CD4-positive, alpha-beta T cell treated with Interferon gamma for 1 hour (primary cell): ENCODE data around the gene GPR89A.
"Not testable (repeated sequence)": the region's sequence is repeated elsewhere in the genome, so short reads cannot be mapped to it uniquely, and the experiment has no call there.

ENCODE experiments used
- DNase-seq: peaks from one replicate; pipeline ENCODE4 v3.0.0-alpha.2; 2020

Gene GPR89A

DNA sequence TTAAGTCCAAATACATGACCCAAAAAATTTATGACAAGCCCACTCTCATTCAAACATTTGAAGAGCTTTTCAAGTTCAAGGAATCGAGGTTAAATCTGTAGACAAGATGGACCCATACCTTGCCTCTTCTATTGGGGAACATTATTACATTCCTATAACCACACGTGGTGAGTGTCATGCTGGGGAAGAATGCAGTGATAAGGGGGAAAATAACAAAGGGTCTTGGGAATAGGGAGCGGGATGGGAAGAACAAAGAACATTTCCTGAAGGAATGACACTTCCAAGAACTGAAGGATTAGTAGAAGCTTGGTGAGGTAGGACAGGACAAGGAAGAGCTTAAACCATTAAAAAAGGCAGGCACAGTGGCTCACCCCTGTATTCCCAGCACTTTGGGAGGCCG, 80.5 kb downstream of the GPR89A start:
- no peak for DNase-seq

DNA sequence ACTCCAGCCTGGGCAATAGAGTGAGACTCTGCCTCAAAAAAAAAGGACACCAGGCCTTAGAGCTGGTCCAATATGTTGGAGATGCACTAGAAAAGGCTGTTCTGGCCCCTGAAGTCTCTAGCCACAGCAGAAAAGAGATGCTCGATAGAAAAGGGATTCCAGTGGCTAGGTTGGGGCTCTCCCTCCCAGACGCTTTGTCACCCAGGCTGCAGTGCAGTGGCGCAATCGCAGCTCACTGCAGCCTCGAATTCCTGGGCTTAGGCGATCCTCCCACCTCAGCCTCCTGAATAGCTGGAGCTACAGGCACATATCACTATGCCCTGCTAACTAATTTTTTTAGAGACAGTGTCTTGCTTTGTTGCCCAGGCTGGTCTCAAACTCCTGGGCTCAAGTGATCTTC, 81.1 kb downstream of the GPR89A start:
- DNase-seq, result no peak

DNA sequence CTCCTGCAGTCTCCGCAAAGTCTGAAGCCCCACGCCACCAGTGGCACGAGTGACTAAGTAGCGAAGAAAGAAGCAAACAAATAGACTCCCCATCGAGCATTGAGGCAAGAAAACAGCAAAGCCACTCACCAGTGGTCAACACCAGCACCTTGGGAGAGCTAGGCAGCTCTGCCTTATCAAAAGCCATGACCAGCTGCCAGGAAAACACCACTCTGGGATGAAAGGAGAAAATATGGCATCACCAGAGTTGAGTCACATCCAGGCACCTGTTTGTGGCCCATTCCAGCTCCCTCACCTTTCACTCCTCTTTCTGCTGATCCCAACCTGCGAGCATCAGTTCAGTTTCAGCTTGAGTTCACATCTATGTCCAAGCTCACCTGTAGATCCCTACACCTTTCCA, 82.1 kb downstream of the GPR89A start:
- DNase-seq, result no peak

DNA sequence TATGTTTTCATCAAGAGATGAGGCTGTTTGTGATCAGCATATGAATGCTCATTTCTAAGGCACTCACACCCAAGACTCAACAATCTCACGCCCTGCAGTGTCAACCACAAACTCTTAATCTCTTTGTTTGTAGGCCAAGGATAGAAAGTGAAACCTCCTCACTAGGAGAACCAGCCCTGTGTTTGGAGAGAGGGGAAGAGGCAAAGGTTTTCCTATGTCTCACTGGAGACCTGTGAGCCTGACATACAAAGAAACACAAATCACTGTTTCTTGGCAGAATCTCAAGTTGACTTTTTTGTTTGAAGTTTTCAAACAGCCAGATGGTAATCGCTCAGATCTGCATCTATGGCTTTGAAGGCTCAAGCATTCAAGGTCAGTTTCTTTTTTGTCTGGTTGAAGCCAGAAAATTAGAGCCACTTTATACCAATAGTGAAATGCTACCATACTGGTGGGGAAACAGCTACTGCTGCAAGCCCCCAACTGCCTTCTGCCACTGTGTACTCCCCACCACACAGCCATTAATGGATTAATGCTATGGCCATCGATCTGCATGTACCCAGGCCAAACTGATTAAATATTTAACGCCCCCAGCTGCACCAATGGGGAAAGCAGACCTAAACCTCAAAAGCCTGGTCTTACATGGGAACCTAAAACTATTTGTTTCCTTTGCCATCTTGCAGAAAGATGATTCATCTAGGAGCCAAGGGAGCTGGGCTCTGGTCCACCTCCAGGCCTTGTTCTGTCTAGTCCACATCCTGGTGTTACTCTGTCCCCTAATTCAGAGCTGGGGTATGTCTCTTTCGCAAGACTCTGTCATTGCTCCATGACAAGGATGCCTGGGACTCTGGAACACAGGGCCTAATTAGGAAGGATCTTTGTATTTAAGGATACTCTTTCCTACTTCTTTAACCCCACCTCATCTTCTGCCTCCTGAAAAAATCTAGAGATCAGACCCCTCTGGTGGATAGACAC, 83.1 kb downstream of the GPR89A start:
- DNase-seq, result peak; percentile 6

DNA sequence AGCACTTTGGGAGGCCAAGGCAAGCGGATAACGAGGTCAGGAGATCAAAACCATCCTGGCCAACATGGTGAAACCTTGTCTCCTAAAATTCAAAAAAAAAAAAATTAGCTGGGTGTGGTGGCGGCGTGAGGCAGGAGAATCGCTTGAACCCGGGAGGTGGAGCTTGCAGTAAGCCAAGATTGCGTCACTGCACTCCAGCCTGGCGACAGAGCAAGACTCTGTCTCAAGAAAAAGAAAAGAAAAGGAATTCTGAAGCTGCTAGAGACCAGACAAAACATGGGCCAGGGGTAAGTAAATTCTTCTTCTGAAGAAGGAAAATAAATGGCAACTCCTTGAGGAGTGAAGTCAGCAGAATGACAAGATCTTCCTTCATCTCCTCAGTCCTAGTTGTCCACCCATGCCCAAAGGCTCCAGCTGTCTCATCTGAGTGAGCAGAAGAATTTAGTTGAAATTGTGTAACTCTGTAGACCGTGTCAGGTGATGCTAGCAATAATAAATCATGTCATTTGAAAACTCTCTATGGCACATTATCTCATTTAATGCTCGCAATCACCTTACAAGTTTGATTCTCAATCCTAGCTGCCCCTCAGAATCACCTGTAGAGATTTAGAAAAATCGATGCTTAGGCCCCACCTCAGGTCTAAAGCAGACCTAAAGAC, 85.1 kb downstream of the GPR89A start:
- no peak for DNase-seq

DNA sequence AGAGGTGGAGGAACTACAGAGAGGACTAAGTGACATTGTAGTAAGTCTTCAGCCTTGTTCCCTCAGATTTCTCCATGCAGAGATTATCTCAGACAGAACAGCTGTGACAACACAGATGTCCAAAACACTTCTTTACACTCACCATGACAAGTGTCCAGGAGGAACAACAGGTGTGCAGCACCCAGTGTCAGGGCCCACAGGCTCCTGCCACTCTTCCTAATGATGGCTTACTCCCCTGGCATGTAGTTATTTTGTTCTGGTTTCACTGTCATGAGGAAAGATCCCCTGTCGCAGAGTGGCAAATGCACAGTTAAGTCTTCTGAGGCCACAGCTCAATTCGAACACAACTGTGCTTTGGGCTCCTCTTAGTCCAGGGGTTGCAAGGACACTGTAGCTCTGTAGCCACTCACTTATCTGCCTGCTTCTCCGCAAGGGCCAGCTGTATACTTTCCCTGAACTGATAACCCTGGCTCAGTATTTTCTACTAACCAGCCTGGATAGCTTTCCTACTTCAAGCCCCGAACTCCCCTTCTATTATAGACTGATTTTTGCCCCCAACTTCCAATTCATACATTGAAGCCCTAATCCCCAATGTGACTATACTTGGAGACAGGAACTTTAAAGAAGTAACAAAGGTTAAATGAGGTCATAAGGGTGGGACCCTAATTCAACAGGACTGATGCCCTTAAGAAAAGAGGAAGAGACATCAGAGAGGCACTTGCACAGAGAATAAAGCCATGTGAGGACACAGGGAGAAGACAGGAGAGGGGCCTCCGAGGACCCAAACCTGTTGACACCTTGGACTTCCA, 88.2 kb downstream of the GPR89A start:
- DNase-seq, result no peak

DNA sequence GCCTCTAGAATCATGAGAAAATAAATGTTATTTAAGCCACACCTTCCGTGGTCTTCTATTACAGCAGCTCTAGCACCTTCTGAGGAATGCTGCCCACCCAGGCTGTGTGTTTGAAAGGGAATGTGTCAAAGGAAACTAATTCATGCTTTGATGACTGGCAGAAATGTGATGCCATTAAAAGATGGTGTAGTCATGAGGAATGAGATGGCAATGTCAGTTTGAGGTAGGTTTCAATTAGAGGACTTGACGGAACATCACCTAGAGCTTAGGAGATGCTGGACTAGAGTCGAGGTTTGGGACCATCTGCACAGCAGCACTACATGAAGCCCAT, 88.8 kb downstream of the GPR89A start:
- no peak for DNase-seq

DNA sequence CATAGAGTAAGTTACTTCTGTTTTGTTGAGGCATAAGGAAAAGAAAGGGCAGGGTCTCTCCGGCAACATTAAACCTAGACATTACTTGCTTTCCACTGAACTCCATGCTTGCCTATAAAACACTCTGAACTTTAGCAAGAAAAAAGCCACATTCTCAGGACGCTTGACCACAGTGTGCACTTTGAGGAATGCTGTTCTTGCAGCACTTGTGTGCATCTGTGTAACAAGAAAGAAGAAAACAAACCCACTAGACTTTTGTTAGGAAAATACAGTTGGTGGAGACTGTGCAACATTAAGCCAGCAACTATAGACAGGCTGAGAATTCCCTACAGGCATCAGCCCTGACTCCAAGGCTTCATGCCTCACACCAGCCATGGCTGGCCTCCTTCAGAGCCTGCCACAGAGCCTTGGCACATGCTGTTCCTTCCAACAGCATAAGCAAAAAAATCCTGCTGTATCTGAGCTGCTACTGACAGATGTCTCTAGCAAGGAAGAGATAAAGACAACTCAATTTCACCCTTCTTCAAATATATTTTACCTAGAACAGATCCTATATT, 93.6 kb downstream of the GPR89A start:
- DNase-seq, result no peak

DNA sequence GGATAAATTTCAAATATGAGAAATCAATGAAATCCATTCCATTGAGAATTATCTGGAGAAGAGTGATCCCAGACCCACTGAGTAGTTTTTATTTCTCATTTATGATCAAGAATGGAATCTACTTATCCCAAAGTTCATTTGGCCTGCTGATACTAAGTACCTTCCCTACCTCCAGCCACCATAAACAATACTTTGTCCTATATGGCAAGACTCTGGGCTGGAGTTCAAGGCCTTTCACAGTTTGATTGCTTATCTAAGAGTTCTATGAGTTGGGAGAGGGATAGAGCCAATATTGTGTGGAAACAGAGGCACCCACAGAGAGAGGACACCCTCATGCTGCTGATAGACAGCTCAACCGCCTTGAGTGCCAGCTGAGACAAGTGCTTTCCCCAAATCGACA, 94.3 kb downstream of the GPR89A start:
- DNase-seq, result no peak

DNA sequence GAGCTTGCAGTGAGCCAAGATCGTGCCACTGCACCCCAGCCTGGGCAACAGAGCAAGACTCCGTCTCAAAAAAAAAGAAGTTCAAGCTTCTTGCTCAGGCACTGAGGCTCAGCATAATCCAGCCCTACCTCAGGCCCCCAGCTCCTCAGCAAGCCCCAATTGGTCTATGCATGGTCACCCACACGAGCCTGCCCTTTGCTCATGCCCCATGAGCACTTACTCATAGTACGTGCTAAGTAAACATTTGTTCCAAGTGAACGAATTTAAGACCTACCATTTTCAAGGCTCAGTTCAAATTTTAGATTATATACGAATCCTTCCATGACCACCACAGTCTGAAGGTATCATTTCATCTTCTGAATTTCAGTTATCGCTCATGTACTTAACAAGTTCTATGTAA, 95.0 kb downstream of the GPR89A start:
- DNase-seq, result no peak

DNA sequence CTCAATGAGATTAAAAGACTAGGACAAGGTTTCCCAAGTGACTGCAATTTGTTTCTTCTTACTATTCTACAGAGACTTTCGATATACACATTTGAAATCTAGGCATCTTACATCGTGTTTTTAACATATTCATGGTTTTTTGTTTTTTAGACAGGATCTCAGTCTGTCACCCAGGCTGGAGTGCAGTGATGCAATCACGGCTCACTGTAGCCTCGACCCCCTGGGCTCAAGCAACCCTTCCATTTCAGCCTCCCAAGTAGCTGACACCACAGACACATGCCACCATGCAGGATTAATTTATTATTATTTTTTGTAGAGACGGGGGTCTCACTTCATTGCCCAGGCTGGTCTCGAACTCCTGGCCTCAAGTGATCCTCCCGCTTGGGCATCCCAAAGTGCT, 97.8 kb downstream of the GPR89A start:
- no peak for DNase-seq

DNA sequence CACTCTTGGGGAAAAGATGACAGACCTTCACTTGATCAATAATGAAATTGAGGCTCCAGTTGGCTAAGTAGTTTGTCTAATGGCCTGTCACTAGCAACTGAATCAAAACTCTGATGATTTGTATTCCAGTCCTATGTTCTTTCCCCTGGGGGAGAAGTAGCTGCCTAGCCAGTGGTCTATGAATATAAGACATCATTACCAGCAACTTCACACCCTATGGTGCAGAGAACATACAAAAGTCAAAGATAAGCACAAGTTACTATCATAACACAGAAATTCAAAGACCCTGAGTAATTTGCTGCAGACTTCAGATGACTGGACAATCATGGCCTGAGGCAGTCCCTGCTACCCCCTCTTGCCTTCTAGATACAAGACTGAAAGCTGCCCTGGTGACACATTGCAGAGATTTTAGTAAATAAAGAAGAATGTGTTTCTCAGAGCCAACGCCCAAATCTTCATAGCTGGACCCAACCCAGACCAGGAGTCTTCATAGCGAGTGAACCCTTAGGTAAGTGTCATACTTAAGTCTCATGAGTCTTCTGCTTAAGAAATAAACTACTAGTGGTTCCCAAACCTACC, 98.4 kb downstream of the GPR89A start:
- no peak for DNase-seq

DNA sequence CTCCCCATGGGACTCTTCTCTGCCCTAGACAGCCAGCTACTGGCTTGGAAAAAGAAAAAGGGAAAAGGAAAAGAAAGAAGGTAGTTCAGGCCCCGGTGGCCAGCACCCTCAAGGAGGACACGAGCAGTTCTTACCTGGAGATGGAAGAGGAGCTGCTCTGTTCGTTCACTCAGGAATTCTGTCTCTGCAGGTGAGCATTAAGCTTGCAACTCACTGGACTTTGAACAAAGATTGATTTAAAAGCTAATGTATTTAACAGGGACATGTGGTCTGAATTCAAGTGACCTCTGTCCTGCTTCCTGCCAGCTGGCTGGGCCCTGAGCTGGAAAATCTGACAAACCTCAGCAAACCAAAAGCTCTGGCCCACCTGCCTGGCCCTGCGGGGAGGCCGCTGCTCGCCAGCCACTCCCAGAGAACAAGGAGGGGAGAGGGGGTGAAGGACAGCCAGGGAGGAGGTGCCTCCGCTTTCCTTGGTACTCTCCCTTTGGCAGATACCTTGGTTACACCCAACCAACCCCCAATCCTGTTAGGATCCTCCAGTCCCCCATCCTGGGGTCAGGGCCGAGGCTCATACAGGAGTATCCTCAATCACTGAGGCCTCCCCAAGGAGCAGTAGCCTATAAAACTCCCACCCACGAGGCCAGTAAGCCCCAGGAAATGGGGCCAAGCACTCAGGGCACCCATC, 99.5 kb downstream of the GPR89A start, which contains the start of gene PDZK1:
TSS of gene PDZK1 (minus strand) at position 186 of the 685 bp plus-strand sequence. CDS start 19,347 bp downstream, outside the sequence.
- DNase-seq, result no peak

DNA sequence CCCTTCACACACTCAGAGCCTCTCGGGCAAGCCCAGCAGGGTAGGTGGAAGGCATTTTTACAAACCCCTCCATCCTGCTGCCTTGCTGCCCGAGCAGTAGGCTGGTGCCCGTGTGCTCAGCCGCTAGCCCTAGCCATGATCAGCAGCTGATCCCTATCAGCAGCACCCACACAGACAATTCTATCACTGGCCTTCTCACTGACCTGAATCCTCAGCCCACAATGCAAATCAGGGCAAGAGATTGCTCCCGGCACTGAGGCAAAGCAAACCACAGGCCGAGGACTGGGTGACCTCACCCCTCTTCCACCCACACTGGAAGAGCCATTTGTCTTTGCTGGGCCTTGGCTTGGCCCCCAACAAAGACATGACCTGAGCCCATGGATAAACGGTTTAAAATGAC, 100.3 kb downstream of the GPR89A start:
- no peak for DNase-seq

DNA sequence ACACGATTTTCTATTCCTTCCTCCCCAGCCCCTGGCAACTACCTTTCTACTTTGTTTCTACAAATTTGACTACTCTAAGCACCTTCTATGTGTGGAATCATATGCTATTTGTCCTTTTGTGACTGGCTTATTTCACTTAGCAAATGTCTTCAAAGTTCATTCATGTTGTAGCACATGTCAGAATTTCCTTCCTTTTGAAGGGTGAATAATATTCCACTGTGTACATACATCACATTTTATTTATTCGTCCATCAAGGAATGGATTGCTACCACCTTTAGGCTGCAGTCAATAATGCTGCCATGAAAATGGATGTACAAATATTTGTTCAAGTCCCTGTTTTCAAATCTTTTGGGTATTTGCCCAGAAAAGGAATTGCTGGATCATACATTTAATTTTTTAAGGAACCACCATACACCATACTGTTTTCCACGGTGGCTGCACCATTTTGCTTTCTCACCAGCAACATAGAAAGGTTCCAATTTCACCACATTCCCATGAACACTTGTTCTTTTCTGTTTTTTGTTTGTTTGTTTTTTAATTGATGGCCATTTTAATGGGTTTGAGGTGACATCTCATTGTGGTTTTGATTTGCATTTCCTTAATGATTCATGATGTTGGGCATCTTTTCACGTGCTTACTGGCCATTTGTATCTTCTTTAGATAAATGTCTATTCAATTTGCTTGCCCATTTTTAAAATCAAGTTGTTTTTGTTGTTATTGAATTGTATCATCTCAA, 102.7 kb downstream of the GPR89A start:
- DNase-seq, result no peak

DNA sequence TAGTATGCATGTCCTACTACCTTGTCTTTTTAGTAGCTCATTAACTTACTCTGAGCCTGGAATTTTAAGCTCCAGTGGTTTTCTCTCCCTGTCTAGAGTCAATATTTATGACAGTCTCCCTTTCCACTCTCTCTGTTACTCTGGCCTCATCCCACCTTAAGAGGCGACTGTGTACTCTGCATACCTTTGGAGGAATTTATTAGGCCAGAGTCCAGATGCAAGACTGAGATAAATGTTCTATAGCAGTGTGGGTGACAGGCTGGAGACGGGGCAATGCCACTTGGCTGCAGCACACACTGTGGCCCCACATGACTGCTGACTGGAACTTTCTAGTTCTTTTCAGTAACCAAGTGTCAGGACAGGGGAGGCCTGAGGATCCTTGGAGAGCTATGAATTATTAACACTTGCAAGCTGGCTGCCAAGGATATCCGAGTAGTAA, 103.4 kb downstream of the GPR89A start:
- DNase-seq, result no peak

DNA sequence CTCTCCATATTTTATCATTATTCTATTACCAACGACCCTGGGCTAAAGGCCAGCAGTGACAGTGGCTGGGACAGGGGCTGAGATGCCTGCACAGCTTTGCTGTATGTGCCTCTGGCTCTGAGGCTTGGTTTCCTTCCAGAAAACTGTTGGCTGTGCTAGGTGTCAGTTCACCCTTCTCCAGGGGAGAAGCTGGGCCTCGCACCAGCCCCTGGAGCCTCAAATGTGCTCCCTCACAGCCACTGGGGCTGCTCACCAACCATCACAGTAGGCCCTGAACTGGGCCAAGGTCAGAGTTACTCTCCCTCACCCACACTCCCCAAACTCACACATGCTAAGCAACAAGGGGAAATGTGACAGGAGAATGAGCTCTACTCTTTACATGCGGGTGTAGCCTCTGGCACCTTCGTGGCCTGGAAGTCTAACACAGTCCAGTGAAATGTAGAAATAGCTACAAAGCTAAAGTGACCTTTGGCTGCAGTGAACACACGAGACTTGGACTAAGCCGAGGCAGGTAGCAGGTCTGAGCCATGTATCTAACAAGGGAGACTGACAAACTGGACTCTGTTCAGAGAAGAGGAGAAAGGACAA, 106.8 kb downstream of the GPR89A start:
- no peak for DNase-seq

DNA sequence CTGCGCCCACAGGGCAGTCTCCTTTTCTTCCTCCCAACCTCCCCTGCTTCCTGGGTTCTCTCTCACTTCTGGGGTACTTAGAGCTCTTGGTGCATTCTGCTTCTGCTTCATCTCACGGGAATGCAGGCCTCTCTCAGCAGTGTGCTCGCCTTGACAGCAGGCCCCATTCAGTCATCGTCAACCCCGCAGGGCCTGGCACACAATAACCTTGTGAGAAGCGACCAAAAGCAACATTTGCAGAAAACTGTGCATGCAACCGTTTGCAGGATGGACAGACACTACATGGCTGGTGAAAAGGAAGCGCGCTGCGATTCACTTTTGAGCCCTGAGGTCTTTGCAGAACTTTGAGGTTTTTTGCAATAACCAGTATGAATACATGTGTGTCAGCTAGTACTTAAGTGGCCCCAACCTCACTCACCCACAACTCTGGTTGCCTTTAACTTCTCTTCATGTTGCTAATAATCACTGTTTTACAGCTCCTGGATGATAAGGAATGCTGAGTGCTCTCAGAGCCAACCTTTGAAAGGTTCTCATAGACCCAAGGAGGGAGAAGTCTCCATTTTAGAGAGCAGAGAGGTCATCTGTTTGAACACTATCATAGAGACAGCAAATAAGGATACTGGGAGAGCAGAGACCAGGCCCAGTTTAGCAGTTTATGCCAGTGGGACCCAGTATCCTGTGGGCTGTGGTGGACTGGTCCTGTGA, 109.0 kb downstream of the GPR89A start:
- DNase-seq, result no peak

DNA sequence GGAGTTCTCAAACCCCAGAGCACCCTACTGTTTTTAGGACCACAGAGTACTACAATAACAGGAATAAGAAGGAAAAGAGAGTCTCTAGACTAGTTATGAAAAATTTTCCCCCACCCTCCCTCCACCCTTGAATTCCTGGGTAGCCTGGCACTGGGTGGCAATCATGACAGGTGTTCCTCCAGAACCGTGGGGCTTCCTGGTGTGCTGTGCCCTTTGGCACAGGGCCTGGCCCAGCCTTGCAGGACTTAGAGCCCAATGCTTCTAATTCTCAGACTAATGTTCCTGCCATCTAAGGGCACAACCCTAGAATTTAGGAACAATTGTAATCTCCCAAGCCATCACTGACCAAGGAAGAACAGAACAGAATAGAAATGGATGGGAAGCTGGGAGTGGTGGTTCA, 110.0 kb downstream of the GPR89A start:
- DNase-seq, result no peak

DNA sequence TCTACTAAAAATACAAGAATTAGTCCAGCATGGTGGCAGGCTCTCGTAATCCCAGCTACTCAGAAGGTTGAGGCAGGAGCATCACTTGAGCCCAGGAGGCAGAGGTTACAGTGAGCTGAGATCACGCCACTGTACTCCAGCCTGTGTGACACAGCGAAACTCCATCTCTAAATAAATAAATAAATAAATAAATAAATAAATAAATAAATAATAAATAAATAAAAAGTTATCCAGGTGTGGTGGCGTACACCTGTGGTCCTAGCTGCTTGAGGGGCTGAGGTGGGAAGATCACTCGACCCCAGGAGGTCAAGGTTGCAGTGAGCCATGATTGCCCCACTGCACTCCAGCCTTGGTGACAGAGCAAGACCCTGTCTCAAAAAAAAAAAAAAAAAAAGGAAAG, 110.7 kb downstream of the GPR89A start:
- not testable (repeated sequence) for DNase-seq
